GM12891 (cell line): ENCODE data around the gene NEDD9.

Experiments used
- DNase-seq: peaks from one replicate; pipeline ENCODE4 v3.0.0; 2011; ENCODE audit warnings: low spot score; ENCODE audit not compliant: insufficient read length
- FAIRE-seq: peaks from 2 replicates; lab custom pipeline; 2011; peaks lifted over from hg19 to GRCh38; lab: Jason Lieb, UNC
- PAX5 ChIP-seq: IDR thresholded peaks from 2 replicates; pipeline ENCODE4 v1.6.1; 2011; ENCODE audit warnings: low read length, moderate library complexity, mild to moderate bottlenecking; ENCODE audit not compliant: insufficient read depth, severe bottlenecking
- POLR2A ChIP-seq: IDR thresholded peaks from 2 replicates; pipeline ENCODE4 v1.6.1; 2011; ENCODE audit warnings: low read depth, low read length, control low read depth
- POLR2AphosphoS5 ChIP-seq: IDR thresholded peaks from 2 replicates; pipeline ENCODE4 v1.6.1; 2011; ENCODE audit warnings: low read depth, low read length, control low read depth
- POU2F2 ChIP-seq: IDR thresholded peaks from 2 replicates; pipeline ENCODE4 v1.6.1; 2011; ENCODE audit warnings: low read depth, mild to moderate bottlenecking, control low read depth, low read length, moderate library complexity
- SPI1 ChIP-seq: IDR thresholded peaks from 2 replicates; pipeline ENCODE4 v1.6.1; 2011; ENCODE audit warnings: low read depth, low read length, control low read depth
- TAF1 ChIP-seq: IDR thresholded peaks from 2 replicates; pipeline ENCODE4 v1.6.1; 2011; ENCODE audit warnings: low read depth, low read length, control low read depth

NEDD9 gene

GRCh38 chr6:11211254-11211653 is 21.2 kb downstream of the NEDD9 start:
- TF ChIP-seq POLR2AphosphoS5 (no peak), PAX5 (no peak), TAF1 (no peak), POLR2A (no peak), POU2F2 (no peak), SPI1 (no peak)

GRCh38 chr6:11210386-11211138 is 21.9 kb downstream of the NEDD9 start:
- TF ChIP-seq POLR2AphosphoS5: no peak
- no peak for TF ChIP-seq TAF1
- no peak for TF ChIP-seq PAX5
- TF ChIP-seq POU2F2: no peak
- TF ChIP-seq SPI1: no peak
- TF ChIP-seq POLR2A: no peak
- DNase-seq: no peak

More at GRCh38 chr6:11211254-11211653, 21.2 kb downstream of the NEDD9 start:
- DNase-seq (no peak), FAIRE-seq (no peak)

GRCh38 chr6:11209906-11210305 is 22.6 kb downstream of the NEDD9 start:
- DNase-seq (no peak), FAIRE-seq (no peak)

More at GRCh38 chr6:11210386-11211138, 21.9 kb downstream of the NEDD9 start:
- no peak for FAIRE-seq

GRCh38 chr6:11209369-11209768 is 23.1 kb downstream of the NEDD9 start:
- FAIRE-seq: no peak
- TF ChIP-seq POU2F2 (no peak), PAX5 (no peak), TAF1 (no peak), POLR2AphosphoS5 (no peak), SPI1 (no peak), POLR2A (no peak)
- DNase-seq: no peak

More at GRCh38 chr6:11209906-11210305, 22.6 kb downstream of the NEDD9 start:
- TF ChIP-seq POU2F2 (no peak), SPI1 (no peak), TAF1 (no peak), POLR2A (no peak), PAX5 (no peak), POLR2AphosphoS5 (no peak)

GRCh38 chr6:11208854-11209253 is 23.6 kb downstream of the NEDD9 start:
- TF ChIP-seq PAX5 (no peak), SPI1 (no peak), TAF1 (no peak), POU2F2 (no peak), POLR2AphosphoS5 (no peak), POLR2A (no peak)
- no peak for DNase-seq
- no peak for FAIRE-seq

- FAIRE-seq: no peak
- TF ChIP-seq POLR2A: no peak
- TF ChIP-seq POU2F2: no peak
- no peak for TF ChIP-seq SPI1
- TF ChIP-seq TAF1: no peak
- TF ChIP-seq PAX5: no peak
- no peak for TF ChIP-seq POLR2AphosphoS5
- DNase-seq: no peak
Measured at GRCh38 chr6:11208267-11208666, 24.2 kb downstream of the NEDD9 start.

GRCh38 chr6:11207199-11207968 is 25.1 kb downstream of the NEDD9 start:
- DNase-seq: no peak
- no peak for TF ChIP-seq POLR2A
- no peak for TF ChIP-seq POLR2AphosphoS5
- TF ChIP-seq POU2F2: no peak
- no peak for TF ChIP-seq TAF1
- TF ChIP-seq PAX5: no peak
- no peak; the same call in 1 of the 2 replicates for TF ChIP-seq SPI1
- no peak for FAIRE-seq

GRCh38 chr6:11206576-11206975 is 25.9 kb downstream of the NEDD9 start:
- FAIRE-seq: no peak
- no peak for DNase-seq

GRCh38 chr6:11204794-11205366 is 27.6 kb downstream of the NEDD9 start:
- TF ChIP-seq POU2F2 (no peak), POLR2AphosphoS5 (no peak)
- DNase-seq (no peak), FAIRE-seq (no peak)

More at GRCh38 chr6:11206576-11206975, 25.9 kb downstream of the NEDD9 start:
- TF ChIP-seq POLR2A (no peak), TAF1 (no peak), POU2F2 (no peak), PAX5 (no peak), POLR2AphosphoS5 (no peak), SPI1 (no peak)
